ENCODE measurements around the gene MEIS2.

Gene MEIS2

DNA sequence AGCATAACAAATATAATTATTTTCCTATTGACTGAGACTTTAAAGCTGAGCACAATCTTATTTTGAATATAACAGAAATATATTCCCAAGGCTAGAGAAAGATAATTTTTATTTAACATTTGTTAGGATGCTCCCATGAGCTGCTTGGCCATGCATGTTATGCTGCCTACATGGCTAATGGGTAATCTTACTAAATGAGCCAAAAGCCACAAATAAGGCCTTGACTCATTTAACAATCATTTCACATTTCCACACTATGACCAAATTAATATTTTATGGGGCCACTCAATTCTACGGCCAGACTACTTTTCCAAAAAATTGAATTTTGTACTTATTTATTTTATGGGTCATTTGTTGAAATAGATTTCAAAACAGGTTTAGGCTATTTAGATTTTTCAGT, 141.7 kb downstream of the MEIS2 start:
- no peak for DNase-seq

DNA sequence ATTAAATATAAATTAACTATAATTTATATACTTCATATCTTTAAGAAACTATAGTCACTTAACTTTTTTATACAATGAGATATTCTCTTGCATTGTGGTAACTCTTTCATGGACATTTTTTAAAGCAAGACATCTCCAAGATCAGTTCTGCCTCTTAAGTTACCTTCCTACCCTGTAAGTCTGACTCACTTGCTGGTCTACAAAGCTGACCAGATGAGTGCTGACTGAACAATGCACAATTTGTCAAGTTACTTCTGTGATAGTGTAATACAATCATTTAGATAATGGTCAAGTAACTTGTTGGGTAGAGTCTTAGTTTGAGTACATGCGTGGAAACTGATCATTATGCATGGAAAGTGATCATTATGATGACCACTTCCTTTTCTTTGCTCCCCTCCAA, 145.9 kb downstream of the MEIS2 start:
- DNase-seq: peak; percentile 26

DNA sequence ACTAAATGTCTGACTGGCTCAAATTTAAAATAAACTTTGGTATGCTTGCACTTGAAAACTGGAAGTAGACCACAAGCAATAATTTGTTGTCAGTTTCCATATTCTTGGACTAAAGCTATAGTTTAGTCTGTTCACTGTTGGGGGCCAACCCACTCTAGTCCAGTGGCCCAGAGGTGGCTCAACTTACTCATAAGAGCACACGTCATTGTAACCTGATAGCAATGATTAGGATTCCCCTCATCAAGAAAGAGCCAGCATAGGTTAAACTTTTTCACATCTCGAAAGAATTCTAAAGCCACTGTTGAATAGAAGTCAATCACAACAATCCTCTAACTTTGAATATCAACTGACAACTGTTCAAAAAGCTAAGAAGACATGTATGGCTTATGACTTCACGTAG, 147.0 kb downstream of the MEIS2 start:
- DNase-seq: peak; percentile 61

DNA sequence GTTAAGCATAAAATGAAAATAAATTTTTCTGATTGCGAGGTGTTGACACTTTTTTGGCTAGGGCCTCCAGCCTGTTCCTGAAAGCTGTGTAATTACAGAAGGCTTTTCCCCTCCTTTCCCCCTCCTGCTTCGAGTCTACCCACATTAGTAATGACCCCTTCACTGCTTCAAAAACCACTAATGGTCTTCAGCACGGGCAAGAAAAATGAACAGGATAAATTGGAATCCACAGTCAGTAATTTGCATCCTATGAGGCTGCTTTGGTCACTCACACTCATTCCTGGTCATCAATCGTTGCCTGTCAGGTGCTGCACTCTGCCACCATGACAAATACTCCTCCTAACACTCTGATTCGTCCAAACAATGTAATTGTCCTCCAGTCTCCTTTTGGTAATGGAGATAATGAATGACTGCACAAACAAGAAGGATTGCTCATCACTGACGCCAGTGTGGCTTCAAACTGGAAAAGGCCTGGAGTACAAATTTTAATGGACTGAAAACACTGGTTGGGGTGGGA, 148.6 kb downstream of the MEIS2 start:
- peak; percentile 99 for DNase-seq

DNA sequence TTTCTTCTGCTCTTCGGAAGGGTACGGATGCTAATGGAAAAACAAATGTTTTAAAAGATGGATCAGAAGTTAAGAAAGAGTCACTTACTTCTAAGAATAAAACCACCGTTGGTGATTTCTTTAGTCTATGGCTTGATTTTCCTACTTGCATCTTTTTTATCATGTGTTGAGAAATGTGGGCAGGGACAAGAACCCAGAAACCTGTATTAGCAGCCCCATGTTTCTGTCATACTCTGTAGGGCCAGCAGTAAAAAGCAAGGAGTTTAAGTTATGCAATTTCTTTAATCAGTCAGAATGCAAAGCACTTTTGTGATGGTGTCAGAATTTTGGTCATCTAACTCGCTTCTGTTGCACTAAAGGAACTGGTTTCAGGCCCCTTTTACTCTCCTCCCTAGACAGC, 150.0 kb downstream of the MEIS2 start:
- DNase-seq: no peak

DNA sequence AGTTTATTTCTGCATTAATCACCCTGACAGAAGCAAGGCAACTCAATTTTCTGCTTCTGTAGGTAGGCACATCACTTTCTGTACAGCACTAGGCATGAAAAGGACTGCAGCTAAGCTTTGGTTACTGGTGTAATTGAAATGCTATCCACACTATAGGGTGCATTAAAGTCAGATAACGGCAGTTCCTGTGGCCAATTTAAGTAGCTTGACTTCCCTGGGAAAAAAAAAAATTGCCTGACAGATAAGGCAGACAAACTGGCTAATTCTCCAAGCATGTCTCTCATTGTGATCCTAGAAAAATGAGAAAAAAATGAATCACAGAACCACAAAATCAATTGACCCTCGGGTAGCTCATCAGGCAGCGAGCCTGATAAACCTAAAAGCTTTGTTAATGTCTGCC, 151.4 kb downstream of the MEIS2 start:
- no peak for DNase-seq

DNA sequence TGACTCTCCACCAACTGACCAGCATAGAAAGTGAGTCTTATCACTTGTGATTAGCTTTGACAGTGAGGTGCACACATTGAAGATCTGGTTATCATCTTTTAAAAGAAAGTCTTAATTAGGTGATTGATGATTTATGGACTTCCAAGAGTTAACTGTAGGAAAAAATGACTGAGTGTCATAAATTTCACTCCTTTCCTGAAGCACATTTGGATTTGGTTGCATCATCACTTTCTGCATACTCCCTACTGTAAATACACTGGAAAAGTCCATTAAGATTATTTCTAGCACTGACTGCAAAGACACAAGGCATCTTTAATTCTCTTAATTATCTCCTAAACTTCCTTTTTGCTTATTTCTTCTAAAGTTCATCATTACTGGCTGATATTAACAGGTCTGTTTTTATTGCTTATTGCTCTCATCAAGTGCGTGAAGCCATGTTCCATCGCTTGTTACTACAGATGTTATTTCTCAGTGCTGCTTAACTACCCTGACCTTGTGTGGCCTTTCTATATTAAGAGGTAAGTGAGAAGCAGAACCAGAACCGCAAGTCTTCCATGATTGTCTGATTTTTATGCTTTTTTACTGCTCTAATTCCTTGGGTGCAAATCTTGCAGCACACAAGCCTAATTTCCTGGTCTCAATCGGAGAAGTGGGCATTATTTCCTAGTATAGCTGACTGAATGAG, 153.2 kb downstream of the MEIS2 start:
- DNase-seq: no peak

DNA sequence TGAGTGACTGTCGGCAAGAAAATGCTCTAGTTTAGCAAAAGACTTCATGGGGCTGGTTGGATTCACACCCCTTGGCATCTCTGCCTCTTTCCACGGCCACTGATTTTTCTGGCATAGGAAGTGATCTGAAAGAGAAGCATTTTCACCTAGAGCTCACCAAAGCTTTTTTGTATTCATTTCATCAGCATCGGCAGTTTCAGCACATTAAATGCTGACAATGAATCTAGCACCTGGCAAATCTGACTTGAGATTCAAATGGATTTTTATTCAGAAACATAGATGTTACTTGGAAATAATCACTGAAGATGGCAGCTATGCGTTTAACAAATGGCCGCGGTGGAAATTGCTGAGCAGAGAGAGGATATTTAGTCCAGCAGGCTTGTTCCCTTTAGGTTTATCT, 155.9 kb downstream of the MEIS2 start:
- no peak for DNase-seq

DNA sequence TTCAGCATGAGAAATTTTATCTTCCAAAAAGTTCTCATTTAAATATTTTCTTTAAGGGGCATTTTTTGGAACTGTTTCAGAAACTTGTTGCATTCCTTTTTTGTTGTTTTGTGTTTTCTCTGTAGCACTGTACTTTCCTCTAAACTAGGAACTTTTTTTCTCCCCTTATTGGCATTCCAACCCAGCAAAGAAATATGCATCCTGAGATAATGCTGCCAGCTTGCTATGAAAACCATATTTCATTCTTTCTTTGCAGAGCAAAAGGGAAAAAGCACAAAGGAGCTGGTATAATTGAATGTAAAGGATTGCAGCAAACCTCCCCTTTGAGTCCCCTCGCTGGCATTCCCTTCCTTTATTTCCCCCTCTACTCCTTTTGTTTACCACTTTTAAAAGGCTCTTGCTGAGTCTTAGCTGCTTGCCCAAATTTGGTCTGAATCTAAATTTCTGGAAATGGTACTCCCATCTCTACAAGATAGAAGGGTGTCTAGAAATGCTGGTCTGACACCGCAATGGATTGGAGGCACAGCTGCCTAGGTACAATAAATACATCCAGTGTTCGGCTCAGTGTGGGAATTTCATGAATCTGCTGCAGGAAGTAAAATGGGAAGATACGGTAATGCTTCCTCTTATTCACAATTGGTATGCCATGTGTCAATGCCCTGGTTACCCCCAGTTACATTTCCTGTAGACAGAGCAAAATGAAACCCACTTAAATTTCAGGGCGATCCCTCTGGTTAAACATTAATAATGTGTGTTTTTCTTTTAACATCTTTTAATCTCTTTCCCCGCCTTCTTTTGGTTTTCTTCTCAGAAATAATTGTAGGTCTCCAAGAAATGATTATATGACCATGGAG, 156.6 kb downstream of the MEIS2 start:
- DNase-seq: no peak

DNA sequence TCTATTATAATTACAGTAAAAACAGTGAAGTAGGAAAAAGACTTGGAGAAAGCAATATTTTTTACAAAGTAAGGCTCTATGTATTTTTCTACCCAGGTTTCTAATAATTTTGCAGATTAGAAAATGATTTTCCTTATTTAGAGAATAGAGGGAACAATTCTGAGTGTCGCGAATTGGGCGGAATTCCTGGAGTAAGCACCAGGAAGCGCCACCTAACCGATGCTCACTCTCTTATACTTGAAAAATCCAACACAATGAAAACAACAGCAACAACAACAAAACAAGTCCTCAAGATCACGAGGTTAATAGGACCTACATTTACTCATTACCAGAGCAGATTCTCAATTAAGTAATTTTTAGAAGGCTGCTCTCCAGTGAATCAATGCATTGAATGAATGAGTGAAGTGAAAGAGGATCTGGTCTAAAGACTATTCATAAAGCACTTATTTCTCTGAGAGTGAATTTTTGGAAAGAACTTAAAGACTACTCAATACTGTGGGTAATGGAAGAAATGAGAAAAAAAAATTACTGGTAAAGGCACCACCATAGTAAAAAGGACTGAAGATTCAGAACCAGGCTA, 158.0 kb downstream of the MEIS2 start:
- no peak for DNase-seq

DNA sequence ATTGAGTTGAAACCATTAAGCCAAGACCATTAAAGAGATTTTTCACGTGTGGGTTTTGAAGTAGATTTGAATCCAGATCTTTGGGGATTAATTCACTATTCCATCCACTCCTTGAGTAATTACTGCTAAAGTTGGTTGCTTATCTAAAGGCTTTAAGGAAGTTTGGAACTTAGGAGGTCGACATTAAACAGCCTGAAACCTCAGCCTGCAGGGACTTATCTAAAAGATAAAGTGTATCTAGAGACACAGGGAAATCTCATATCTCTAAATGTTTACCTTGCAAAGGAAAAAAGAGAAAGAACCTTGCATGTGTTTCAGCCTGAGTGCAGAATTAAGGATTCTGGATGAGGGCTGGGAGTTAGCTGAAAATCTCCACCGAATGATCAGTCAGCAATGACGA, 158.6 kb downstream of the MEIS2 start:
- DNase-seq: no peak

DNA sequence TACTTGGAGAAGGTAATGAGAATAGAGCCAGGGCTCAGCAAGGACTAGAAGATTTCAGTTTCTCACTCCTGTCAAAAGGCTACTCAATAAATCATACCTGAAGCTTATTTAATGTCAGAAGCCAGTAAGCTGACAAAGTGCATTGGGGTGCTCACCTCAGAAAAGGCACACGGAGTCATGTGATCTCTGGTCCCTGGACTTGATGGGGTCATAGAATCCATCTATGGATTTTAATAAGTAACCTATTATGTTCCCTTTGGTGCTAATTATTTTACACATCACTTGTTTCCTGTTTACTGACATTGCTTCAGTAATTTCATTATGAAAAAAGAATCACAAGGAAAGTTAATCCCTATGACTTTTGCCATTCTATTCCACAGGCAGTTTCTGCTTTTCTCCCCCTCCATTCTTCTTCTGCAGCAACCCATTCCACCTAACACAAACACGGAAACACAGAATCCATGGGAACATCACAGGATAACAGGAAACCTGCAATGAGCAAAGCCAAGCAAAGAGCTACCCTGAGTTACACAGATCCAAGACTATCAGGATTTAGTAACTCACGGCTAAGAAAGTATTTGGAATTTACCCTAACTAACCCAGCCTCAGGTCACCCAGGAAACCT, 159.6 kb downstream of the MEIS2 start:
- DNase-seq: no peak

DNA sequence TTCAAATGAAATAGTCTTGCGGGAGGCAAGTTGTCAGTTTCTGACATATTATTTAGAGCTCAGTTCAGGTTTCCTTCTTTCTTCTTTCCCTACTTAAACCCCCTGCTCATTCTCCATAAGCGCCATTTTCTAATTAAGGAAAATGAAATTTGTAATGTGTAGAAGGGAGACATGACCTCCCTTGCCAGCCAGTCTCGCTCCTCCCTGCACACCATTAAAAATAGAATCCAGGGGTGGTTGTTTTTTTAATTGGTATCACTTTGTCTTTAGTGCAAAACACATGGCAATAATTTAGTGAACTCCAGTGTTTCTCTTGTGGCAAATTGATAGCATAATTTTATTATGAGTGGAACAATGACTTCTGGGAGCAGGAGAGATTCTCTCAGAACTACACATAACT, 160.1 kb downstream of the MEIS2 start:
- DNase-seq: no peak

DNA sequence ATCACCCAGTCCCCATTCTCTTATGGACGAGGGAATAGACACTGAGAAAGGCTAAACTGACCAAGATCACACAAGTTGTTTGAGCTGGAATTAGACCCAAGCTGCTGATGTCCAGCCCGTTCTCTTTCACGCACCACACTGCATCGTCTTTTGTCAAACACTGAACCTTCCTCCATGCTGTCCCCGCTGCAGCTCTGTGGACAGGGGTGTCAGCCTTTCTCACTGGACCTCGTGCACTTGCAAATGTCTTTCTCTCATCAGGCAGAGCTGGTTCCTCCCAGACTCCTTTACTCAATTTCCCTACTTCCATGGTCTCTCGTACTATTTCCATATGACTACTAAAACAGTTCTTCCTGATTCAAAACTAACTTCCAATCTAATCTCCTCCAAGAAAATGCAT, 161.6 kb downstream of the MEIS2 start:
- no peak for DNase-seq

DNA sequence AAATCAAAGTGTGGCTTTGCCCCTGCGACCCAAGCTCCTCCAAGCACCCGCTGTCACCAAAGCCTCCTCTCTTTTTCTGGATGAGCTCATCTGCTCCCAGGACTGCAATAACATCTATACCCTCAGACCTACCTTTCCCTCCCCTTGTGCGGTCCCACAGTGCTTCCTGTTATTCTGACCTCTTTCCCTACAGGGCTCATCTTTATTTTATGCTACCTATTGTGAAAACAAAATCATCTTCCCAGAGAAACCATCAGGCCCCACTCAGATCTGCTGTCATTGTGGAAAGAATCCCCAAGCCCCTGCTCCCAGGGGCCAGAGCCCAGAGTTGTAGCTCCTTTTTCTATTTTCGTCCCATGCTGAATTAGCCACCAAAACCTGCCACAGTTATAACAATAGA, 162.2 kb downstream of the MEIS2 start:
- no peak for DNase-seq

DNA sequence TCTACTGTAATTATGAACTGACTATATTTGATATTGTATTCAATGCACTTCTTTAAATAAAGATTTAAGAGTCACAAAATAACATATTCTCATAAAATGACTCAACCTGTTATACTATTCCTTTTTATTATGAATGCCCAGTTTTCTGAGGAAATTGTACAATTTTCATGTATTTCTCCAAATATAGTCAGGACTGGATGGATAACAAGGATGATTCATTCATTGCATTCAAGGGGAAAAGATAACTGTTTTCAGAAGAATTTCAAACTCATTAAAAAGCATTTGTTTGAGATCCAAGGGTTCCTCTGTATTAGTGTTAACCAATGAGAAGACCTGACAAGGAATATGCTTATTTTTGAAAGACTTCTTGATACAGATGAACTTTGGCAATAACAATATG, 163.7 kb downstream of the MEIS2 start:
- no peak for DNase-seq

DNA sequence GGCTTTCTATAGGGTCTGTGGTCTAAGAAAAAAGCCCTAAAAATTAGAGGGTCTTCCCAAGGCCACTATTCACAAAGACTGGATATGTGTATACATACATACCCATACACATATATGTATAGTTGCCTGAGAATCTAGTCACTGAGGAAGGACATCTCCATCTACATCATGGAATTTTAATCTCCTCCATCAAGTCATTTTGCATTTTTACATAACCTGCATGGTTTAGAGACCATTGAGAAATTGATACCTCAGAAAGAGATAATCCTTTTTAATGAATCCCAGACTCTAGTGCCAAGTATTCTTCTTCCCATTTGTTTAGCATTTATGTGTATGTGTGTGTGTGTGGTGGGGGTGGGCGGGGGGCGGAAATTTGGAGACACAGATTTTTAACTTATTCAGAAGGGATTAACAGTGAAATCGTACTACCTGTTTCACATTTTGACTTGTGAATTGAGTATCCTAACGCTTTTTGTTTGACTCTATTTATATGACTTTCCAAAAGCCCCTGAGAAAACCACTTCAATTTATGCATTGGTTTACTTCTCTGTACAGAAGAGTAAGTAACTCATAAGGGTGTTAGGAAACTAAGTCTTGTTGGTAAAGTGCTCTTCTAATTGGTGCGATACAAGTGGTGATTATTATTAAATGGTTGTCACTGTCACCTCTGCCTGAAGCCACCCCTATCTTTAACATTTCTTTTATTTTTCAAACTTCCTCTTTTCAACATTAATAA, 166.9 kb downstream of the MEIS2 start:
- DNase-seq: no peak

DNA sequence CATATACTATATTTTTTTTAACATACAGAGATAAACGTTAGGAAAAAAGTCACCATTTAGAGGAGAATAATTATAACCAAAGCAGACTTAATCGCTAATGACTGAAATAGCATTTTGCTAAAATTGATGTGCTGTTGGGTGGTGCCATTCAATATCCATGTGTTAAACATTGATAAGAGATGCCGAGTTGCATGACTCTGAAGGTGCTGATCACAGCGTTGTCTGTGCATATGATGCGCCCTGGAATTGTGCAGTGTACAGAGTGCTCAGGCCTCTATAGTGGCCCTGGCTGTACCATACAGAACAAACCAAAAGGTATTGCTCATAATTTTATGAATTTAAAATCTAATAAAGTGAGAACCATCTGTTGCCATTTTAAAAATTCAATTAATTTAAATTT, 168.3 kb downstream of the MEIS2 start:
- no peak for DNase-seq

DNA sequence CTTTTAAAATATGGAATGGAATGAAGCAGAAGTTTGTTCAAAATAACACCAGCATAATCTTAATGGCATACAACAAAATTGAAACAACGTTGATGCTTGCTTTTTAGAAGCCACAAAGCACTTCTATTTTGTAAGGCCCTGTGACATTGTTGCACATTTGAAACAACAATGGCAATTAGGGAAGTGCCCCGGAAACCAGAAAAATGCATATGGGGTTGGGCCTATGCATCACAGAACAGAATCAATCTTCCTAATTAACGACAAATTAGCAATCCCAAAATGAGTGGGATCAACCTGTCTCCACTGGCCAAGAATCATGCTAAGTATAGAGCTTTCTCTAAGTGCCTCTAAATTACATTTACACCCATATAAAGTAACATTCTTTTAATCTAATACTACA, 168.9 kb downstream of the MEIS2 start:
- no peak for DNase-seq

DNA sequence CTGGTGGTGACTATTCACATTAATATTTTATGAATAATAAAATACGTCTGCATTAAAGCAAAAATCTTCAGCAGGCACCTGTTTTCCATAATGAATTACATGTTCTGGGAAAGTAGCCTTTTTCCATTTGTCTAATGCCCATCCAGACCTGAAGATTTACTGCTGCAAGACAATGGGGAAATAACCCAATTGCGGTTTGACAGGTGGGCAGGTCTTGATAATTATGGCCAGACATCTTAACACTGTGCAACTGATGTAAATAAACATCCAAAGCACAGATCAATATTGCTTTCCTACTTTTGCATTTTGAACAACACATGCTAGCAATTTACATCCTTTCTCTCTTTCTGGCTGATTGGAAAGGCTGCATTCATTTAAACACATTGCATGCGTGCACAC, 173.9 kb downstream of the MEIS2 start:
- peak; percentile 92 for DNase-seq

DNA sequence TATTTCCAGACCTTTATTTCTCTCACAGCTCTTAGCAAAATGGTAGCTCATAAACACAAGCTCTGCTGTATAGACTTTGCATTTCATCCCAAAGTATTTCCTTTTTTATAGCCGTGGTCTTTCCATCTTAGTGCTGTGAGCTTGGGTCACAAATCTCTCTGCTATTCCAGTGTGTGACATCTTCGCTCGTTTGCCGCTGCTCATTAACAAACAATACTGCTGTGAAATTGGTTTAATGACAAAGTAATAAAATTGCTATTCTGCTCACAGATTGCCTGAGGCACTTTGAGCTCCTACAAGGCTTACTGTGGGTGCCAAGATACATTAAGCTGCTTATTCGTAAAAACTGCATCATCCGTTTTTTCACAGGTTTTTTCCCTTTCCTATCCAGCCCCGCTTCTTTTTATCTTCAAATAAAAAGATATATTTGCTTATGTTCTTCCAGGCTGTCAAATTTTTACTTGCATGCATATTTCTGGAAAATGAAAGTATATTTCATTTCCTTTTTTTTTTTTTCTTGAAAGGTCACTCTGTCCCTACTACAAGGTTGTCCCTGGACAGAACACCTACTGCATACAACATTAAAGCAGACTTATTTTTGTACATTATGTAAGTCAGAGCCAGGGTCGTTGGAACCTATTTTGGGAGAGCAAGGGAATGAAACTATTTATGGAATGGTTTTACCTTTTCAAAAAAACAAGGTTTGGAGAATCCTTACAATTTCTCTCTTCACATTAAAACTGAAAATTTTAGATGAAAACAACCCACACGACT, 174.5 kb downstream of the MEIS2 start:
- DNase-seq: peak; percentile 99

DNA sequence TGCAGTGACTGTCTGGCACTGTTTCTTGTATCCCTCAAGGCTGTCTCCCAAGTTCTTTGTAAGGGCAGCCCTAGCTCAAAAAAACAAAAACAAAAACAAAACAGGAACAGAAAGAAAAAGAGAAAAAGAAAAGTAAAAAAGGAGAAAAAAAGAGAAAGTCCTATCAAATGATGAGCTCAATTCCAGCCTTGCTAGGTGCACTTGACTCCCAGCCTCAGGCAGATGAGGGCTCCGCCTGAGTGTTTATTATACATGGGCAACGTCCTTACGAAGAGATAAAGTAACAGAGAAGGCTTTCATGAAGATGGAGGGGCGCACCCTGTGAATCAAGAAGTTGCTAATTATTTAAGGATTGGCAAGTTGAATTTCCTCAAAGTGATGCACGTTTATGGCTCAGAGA, 175.3 kb downstream of the MEIS2 start:
- peak; percentile 64 for DNase-seq
